ENCODE results near the gene STRIP2.
"Not testable (repeated sequence)": the region's sequence is repeated elsewhere in the genome, so short reads cannot be mapped to it uniquely, and the experiment has no call there.

Gene STRIP2

GRCh38 chr7:129457101-129457500 lies 22.9 kb downstream of the STRIP2 start:
- DNase-seq: no peak

- DNase-seq: no peak
Observed at GRCh38 chr7:129458171-129458570, 23.9 kb downstream of the STRIP2 start.

GRCh38 chr7:129461809-129462208 lies 27.6 kb downstream of the STRIP2 start:
- no peak for DNase-seq

- no peak for DNase-seq
Observed at GRCh38 chr7:129462420-129462819, 28.2 kb downstream of the STRIP2 start.

- DNase-seq: no peak
Observed at GRCh38 chr7:129464194-129464593, 30.0 kb downstream of the STRIP2 start.

GRCh38 chr7:129465080-129465479 lies 30.8 kb downstream of the STRIP2 start:
- no peak for DNase-seq

GRCh38 chr7:129466796-129467195 lies 32.6 kb downstream of the STRIP2 start:
- DNase-seq: no peak

GRCh38 chr7:129468087-129468486 lies 33.9 kb downstream of the STRIP2 start:
- DNase-seq: no peak

- DNase-seq: no peak
Observed at GRCh38 chr7:129468547-129468946, 34.3 kb downstream of the STRIP2 start.

GRCh38 chr7:129469930-129470329 lies 35.7 kb downstream of the STRIP2 start:
- no peak for DNase-seq

- DNase-seq: no peak
Observed at GRCh38 chr7:129470411-129470810, 36.2 kb downstream of the STRIP2 start.

GRCh38 chr7:129471402-129471827 lies 37.2 kb downstream of the STRIP2 start:
- DNase-seq: no peak

GRCh38 chr7:129475931-129476330 lies 41.7 kb downstream of the STRIP2 start:
- not testable (repeated sequence) for DNase-seq

- DNase-seq: not testable (repeated sequence)
Observed at GRCh38 chr7:129476398-129476797, 42.2 kb downstream of the STRIP2 start.

- DNase-seq: no peak
Observed at GRCh38 chr7:129479831-129480230, 45.6 kb downstream of the STRIP2 start.

- no peak for DNase-seq
Observed at GRCh38 chr7:129480674-129481363, 46.6 kb downstream of the STRIP2 start.

GRCh38 chr7:129481376-129481775 lies 47.1 kb downstream of the STRIP2 start:
- not testable (repeated sequence) for DNase-seq

GRCh38 chr7:129482781-129483180 lies 48.5 kb downstream of the STRIP2 start:
- DNase-seq: no peak

- DNase-seq: no peak
Observed at GRCh38 chr7:129489491-129489890, 55.3 kb downstream of the STRIP2 start.

- DNase-seq: no peak
Observed at GRCh38 chr7:129492391-129492790, 58.2 kb downstream of the STRIP2 start.

- DNase-seq: no peak
Observed at GRCh38 chr7:129493555-129493954, 59.3 kb downstream of the STRIP2 start.

- no peak for DNase-seq
Observed at GRCh38 chr7:129494041-129494440, 59.8 kb downstream of the STRIP2 start.

- no peak for DNase-seq
Observed at GRCh38 chr7:129495987-129496386, 61.8 kb downstream of the STRIP2 start.

- DNase-seq: no peak
Observed at GRCh38 chr7:129496653-129497052, 62.4 kb downstream of the STRIP2 start.

- no peak for DNase-seq
Observed at GRCh38 chr7:129497156-129497555, 62.9 kb downstream of the STRIP2 start.
